Right lobe of liver (tissue), 4 donors: ENCODE data around the gene ACYP1.

Experiments used
- POLR2A ChIP-seq: fragments of 450-650 bp; IDR thresholded peaks from one replicate; pipeline ENCODE4 v1.6.1; 2017; ENCODE audit warnings: antibody characterized with exemption, mild to moderate bottlenecking
- TF ChIP-seq, protein P1 (sequence below), 4 donors: fragments of 200-600 bp in 3 of 4; fragments of 450-650 bp in 1 of 4; IDR thresholded peaks; one replicate each; pipeline versions ENCODE4 v1.5.1 to v1.8.0; 2016 to 2022; ENCODE audit warnings: antibody characterized with exemption in 4 of 4, mild to moderate bottlenecking in 2 of 4
- donor health status: DM: no; HTN: no; CAD: no.
- donor health status: DM: no; HTN: no; CAD: no.
- donor health status: DM: no; HTN: yes; CAD: no.

DNA sequence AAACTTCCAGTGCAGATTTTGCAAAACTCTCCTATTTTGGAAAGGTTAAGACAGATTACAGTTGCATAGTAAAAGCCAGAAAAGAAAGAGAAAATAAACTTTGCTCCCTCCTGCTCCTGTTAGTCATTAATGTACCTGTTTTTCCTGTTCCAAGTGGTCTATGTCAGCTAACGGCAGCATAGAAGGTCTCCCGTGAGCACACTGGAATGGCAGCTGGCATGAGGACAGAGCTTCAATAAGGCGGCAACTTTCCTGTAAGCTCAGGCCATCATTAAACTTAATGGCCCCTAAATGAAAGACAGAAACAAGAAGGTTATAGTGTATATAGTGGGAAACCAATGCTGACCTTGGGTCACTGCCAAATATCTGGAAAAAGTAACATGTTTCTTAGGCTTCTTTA is 45.1 kb downstream of the ACYP1 start:
- TF ChIP-seq, protein P1, sequence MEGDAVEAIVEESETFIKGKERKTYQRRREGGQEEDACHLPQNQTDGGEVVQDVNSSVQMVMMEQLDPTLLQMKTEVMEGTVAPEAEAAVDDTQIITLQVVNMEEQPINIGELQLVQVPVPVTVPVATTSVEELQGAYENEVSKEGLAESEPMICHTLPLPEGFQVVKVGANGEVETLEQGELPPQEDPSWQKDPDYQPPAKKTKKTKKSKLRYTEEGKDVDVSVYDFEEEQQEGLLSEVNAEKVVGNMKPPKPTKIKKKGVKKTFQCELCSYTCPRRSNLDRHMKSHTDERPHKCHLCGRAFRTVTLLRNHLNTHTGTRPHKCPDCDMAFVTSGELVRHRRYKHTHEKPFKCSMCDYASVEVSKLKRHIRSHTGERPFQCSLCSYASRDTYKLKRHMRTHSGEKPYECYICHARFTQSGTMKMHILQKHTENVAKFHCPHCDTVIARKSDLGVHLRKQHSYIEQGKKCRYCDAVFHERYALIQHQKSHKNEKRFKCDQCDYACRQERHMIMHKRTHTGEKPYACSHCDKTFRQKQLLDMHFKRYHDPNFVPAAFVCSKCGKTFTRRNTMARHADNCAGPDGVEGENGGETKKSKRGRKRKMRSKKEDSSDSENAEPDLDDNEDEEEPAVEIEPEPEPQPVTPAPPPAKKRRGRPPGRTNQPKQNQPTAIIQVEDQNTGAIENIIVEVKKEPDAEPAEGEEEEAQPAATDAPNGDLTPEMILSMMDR (IDR thresholded peaks at IDR 0.05), result no peak
- TF ChIP-seq POLR2A, result no peak
